A549 (cell line): ENCODE measurements around the gene GSTP1.

ENCODE experiments used
- CEBPB ChIP-seq, 2 experiments: fragments of >200 bp in 1 of 2; sonication (Bioruptor Twin) in 1 of 2; formaldehyde crosslinking in 1 of 2; IDR thresholded peaks; 2 replicates each; pipeline ENCODE4 v1.6.1; 2012 to 2016
- CTCF ChIP-seq: fragments of >200 bp; sonication (Bioruptor Twin); formaldehyde crosslinking; IDR thresholded peaks from 3 replicates; pipeline ENCODE4 v1.5.1; 2016
- EP300 ChIP-seq, 2 experiments: fragments of >200 bp; sonication (Bioruptor Twin); formaldehyde crosslinking; IDR thresholded peaks; 2 replicates in 1 of 2; 3 replicates in 1 of 2; pipeline ENCODE4 v1.6.1; 2016 to 2017
- JUN ChIP-seq, 2 experiments: fragments of >200 bp; sonication (Bioruptor Twin); formaldehyde crosslinking; IDR thresholded peaks; 2 replicates in 1 of 2; 3 replicates in 1 of 2; pipeline ENCODE4 v1.6.1; 2016 to 2017
- JUNB ChIP-seq: fragments of >200 bp; sonication (Bioruptor Twin); formaldehyde crosslinking; IDR thresholded peaks from 2 replicates; pipeline ENCODE4 v1.6.1; 2016
- KDM1A ChIP-seq: fragments of 200-600 bp; sonication (generic); IDR thresholded peaks from 2 replicates; pipeline ENCODE4 v1.6.1; 2016; ENCODE audit warnings: low read depth, mild to moderate bottlenecking
- MAFK ChIP-seq: fragments of 450-650 bp; IDR thresholded peaks from 2 replicates; pipeline ENCODE4 v1.6.1; 2014; ENCODE audit not compliant: partially characterized antibody
- POLR2A ChIP-seq: IDR thresholded peaks from 2 replicates; pipeline ENCODE4 v1.6.1; 2012; ENCODE audit warnings: mild to moderate bottlenecking, low read length
- RARB ChIP-seq: fragments of 250-450 bp; sonication (Bioruptor Pico); IDR thresholded peaks from 2 replicates; pipeline ENCODE4 v1.8.0; 2021; ENCODE audit warnings: mild to moderate bottlenecking, moderate library complexity
- RCOR1 ChIP-seq: fragments of 150-350 bp; IDR thresholded peaks from 2 replicates; pipeline ENCODE4 v1.6.1; 2014; ENCODE audit warnings: antibody characterized with exemption, low read length, low read depth
- RNF2 ChIP-seq: fragments of 200-600 bp; sonication (generic); IDR thresholded peaks from 2 replicates; pipeline ENCODE4 v1.6.1; 2016; ENCODE audit warnings: low read depth, mild to moderate bottlenecking, antibody characterized with exemption, moderate library complexity, borderline replicate concordance

GRCh38 chr11:67611165-67611564 lies 27.6 kb downstream of the GSTP1 start:
- no peak for TF ChIP-seq CTCF
- TF ChIP-seq RNF2: no peak
- TF ChIP-seq CEBPB (IDR thresholded peaks at IDR 0.05): no peak
- no peak for TF ChIP-seq JUNB
- no peak for TF ChIP-seq POLR2A
- TF ChIP-seq RCOR1: no peak
- no peak for TF ChIP-seq JUN (IDR thresholded peaks at IDR 0.05)
- TF ChIP-seq MAFK: no peak
- no peak for TF ChIP-seq KDM1A
- no peak for TF ChIP-seq EP300 (IDR thresholded peaks at IDR 0.05)
- no peak for TF ChIP-seq RARB (CRISPR knock-in tag)
